Epithelial cell of esophagus (primary cell): ENCODE measurements around the gene MUSK.

Source experiments
- DNase-seq: peaks from one replicate; pipeline ENCODE4 v3.0.0; 2010; ENCODE audit warnings: low read depth
- H3K4me3 ChIP-seq: 2 replicates; pipeline ENCODE4 v1.5.1; 2011; ENCODE audit warnings: mild to moderate bottlenecking, low read length, control low read depth
- TF ChIP-seq, protein P1 (sequence below): IDR thresholded peaks from 2 replicates; pipeline ENCODE4 v1.5.1; 2011; ENCODE audit warnings: low read depth, mild to moderate bottlenecking, low read length, control low read depth, inconsistent platforms; ENCODE audit not compliant: insufficient read depth; ENCODE audit errors: missing control alignments

The MUSK gene

DNA sequence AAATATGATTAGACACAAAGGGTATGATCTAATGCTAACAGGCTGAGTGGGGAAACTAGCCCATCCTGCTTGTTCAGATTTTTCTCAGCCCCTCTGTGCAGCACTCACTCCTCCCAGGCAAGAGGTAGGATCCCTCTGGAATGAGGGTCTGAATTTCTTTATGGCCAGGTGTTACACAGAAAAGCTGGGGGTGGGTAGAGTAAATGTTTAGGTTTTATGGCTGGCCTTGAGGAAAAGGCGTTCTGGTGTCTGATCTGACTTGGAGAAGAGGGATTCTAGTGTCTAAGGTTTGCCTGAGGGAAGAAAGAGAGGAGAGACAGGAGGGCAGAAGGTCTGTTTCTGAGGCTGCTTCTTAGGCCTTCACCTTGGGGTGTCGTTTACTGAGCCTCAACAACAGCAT is 97.3 kb downstream of the MUSK start:
- no peak for DNase-seq
- TF ChIP-seq, protein P1, sequence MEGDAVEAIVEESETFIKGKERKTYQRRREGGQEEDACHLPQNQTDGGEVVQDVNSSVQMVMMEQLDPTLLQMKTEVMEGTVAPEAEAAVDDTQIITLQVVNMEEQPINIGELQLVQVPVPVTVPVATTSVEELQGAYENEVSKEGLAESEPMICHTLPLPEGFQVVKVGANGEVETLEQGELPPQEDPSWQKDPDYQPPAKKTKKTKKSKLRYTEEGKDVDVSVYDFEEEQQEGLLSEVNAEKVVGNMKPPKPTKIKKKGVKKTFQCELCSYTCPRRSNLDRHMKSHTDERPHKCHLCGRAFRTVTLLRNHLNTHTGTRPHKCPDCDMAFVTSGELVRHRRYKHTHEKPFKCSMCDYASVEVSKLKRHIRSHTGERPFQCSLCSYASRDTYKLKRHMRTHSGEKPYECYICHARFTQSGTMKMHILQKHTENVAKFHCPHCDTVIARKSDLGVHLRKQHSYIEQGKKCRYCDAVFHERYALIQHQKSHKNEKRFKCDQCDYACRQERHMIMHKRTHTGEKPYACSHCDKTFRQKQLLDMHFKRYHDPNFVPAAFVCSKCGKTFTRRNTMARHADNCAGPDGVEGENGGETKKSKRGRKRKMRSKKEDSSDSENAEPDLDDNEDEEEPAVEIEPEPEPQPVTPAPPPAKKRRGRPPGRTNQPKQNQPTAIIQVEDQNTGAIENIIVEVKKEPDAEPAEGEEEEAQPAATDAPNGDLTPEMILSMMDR: no peak
- H3K4me3 ChIP-seq: no peak overlapping the region

DNA sequence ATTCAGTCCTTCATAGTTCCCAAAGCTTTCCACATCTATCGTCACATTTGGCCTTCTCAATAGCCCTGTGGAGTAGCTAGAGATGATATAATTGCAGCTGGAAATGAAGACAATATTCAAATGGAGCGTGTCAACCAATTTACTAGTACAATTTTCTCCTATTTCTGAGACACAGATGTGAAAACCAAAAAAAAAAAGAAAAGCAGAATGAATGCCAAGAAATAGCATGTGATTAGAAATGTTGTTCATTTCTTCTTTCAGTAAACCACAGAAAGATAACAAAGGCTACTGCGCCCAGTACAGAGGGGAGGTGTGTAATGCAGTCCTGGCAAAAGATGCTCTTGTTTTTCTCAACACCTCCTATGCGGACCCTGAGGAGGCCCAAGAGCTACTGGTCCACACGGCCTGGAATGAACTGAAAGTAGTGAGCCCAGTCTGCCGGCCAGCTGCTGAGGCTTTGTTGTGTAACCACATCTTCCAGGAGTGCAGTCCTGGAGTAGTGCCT is 99.0 kb downstream of the MUSK start:
- TF ChIP-seq, protein P1: no peak
- no peak overlapping the region for H3K4me3 ChIP-seq
- no peak for DNase-seq

DNA sequence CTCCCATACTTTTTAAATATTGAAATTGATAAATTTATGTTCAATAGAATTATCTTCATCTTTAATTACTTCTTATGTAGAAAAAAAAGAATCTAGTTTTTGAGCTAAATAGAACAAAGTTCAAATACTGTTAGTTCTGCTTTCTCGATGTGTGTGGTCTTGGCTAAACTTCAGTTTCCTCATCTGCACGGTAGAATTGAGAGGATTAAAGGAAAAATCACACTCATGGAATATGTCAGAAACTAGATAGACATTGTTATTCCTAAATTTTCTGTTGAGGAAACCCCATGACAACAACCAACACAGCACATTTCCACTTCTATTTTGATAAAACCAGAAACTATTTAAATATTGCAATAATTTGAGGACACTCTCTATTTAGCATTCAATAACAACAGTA is 100.3 kb downstream of the MUSK start:
- no peak for DNase-seq
- no peak overlapping the region for H3K4me3 ChIP-seq
- TF ChIP-seq, protein P1: no peak

GRCh38 chr9:110769667-110770066 is 101.1 kb downstream of the MUSK start:
- TF ChIP-seq, protein P1: no peak
- DNase-seq: no peak
- H3K4me3 ChIP-seq: no peak overlapping the region

GRCh38 chr9:110775724-110776123 is 107.1 kb downstream of the MUSK start:
- H3K4me3 ChIP-seq: no peak overlapping the region
- DNase-seq: no peak
- TF ChIP-seq, protein P1: no peak

- no peak for DNase-seq
- H3K4me3 ChIP-seq: no peak overlapping the region
- TF ChIP-seq, protein P1: no peak
Observed at GRCh38 chr9:110776221-110776620, 107.6 kb downstream of the MUSK start.

DNA sequence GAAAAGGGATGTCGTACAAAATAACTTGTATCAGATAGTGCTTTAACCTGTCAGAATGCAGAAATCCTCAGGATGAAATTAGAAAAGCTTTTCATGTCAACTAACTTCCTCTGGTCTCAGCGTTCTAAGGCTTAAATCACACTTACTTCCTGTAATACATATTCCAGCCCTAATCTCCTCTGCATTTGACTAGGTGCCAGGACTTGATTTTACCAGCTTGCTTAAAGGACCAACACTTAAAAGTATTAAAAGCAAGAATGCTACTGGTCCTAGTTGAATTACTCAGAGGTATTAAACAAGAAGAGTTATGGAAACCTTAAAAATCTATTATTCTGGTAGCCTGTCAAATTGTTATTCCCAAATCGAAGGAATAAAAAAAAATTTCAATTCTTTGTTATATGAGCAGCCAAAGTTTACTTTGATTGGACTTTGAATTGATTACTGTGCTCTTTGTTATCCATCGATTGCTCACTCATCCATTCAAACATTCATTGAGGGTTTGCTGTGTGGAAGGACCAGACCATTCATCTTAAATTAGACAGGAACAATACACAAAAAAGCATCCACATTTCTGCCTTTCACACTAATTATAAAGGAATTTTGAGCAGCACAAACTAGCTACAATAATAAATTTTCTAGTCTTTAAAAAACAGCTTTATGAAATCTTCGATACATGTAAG is 108.7 kb downstream of the MUSK start:
- H3K4me3 ChIP-seq: no peak overlapping the region
- no peak for DNase-seq

More for the DNA sequence above, 108.7 kb downstream of the MUSK start:
- TF ChIP-seq, protein P1: no peak
